Activated CD4-positive, alpha-beta T cell treated with anti-CD3 and anti-CD28 coated beads, Interleukin-2, amount 10 ng/mL, durations not matched to agents 24 days and 14 days (primary cell): ENCODE results near the gene ADGRF4. TPM values are rescaled to one million over a fixed set of nuclear protein-coding genes. Genes with fewer than 3 reads are reported as not detected.
A peak's percentile ranks its signal among the peaks of the same experiment; 100 is the strongest.

ENCODE experiments used
- DNase-seq: peaks from one replicate; pipeline ENCODE4 v3.0.0; 2022
- H3K27ac Mint-ChIP-seq: one replicate; pipeline ENCODE4 v1.8.0; 2022; ENCODE audit warnings: mild to moderate bottlenecking, mixed read lengths
- H3K27me3 Mint-ChIP-seq: one replicate; pipeline ENCODE4 v1.8.0; 2022; ENCODE audit warnings: mixed read lengths
- H3K36me3 Mint-ChIP-seq: one replicate; pipeline ENCODE4 v1.8.0; 2022; ENCODE audit warnings: low read depth, mild to moderate bottlenecking, mixed read lengths
- H3K4me1 Mint-ChIP-seq: one replicate; pipeline ENCODE4 v1.8.0; 2021; ENCODE audit warnings: mixed read lengths
- H3K4me3 Mint-ChIP-seq: one replicate; pipeline ENCODE4 v1.8.0; 2022; ENCODE audit warnings: mild to moderate bottlenecking, moderate library complexity, mixed read lengths
- H3K9me3 Mint-ChIP-seq: one replicate; pipeline ENCODE4 v1.8.0; 2021; ENCODE audit warnings: mixed read lengths
- intact Hi-C: fragments of 100-400 bp; cut with micrococcal nuclease; formaldehyde crosslinking; loops from one replicate; pipeline ENCODE4 v1.15.1; 2023
- total RNA-seq: library from RNA; stranded (reverse); gene quantifications from 2 replicates; pipeline ENCODE4 v1.2.3, GENCODE V29; 2022

The ADGRF4 gene, protein sequence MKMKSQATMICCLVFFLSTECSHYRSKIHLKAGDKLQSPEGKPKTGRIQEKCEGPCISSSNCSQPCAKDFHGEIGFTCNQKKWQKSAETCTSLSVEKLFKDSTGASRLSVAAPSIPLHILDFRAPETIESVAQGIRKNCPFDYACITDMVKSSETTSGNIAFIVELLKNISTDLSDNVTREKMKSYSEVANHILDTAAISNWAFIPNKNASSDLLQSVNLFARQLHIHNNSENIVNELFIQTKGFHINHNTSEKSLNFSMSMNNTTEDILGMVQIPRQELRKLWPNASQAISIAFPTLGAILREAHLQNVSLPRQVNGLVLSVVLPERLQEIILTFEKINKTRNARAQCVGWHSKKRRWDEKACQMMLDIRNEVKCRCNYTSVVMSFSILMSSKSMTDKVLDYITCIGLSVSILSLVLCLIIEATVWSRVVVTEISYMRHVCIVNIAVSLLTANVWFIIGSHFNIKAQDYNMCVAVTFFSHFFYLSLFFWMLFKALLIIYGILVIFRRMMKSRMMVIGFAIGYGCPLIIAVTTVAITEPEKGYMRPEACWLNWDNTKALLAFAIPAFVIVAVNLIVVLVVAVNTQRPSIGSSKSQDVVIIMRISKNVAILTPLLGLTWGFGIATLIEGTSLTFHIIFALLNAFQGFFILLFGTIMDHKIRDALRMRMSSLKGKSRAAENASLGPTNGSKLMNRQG
- total RNA-seq, result not detected in 2 replicates

DNA sequence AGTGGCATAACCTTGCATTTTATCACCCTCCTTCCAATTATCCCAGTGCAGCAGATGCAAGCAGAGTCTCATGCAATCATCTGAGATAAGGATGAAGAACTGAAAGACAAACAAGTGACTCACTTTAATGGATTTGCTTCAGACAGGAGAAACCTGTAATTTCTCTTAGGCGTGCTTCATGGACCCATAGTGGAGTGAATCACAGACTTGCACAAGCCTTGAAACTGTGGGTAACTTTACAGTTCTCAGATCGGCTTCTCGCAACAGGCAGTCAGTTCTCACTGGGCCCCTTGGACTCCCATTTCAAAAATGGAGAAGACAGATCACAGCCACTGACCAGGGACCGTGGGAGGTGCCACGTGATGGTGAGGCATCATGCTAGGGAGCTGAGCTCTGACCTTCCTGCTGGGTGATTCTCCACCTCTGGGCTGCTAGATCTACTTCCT lies at the start of gene ADGRF4:
TSS of gene ADGRF4 (plus strand) at position 239 of the 446 bp plus-strand sequence. CDS start 8,666 bp downstream, outside the sequence.
- no peak for DNase-seq
- intact Hi-C loops, result no loop called here
- no peak within 1 kb of the TSS for H3K27ac Mint-ChIP-seq

DNA sequence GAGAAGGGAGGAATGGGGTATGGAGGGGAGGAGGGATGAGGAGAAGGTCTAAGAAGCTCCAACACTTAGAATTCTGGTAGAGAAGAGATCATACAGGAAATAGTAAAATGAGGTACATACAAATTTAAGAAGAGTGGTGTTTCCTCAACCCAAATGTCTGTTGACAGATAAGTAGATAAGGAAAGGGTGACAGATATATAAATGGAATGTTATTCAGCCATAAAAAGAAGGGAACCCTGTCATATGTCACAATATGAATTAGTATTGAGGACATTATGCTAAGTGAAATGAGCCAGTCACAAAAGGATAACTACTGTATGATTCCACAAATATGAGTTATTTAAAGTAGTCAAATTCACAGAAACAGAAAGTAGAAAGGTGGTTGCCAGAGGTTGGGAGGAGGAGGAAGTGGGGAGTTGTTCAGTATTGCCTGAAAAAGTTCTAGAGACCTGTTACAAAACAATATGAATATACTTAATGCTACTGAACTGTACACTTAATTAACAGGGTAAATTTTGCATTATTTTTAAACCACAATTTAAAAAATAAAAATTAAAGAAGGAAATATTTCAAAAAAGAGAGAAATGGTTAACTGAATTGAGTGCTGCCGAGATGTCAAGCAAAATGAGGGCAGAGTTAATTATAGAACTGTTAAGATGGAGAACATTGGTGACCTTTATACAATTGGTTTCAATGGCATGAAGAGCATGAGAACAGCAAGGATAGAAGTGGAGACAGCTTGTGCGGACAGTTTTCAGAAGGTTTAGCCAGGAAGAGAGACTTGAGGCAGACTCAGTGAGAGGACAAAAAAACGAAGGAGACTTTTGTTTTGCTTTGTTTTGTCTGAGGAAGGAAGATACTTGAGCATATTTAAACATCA lies 47.6 kb upstream of the ADGRF4 start:
- Mint-ChIP-seq H3K36me3 (no peaks in the 10 kb centered on the region), H3K9me3 (no peaks in the 10 kb centered on the region), H3K27ac (no peak overlapping the region), H3K4me3 (no peak overlapping the region), H3K27me3 (no peaks in the 10 kb centered on the region), H3K4me1 (peaks cover under 1% of the 10 kb centered on the region)
- no peak for DNase-seq
- intact Hi-C loops, result no loop called here

More for the DNA sequence above, at the start of gene ADGRF4:
- Mint-ChIP-seq H3K4me1 (peaks cover 2% of the 10 kb centered on the region), H3K9me3 (no peaks in the 10 kb centered on the region), H3K36me3 (no peaks in the 10 kb centered on the region), H3K27me3 (peaks cover 3% of the 10 kb centered on the region), H3K4me3 (no peak within 1 kb of the TSS)

DNA sequence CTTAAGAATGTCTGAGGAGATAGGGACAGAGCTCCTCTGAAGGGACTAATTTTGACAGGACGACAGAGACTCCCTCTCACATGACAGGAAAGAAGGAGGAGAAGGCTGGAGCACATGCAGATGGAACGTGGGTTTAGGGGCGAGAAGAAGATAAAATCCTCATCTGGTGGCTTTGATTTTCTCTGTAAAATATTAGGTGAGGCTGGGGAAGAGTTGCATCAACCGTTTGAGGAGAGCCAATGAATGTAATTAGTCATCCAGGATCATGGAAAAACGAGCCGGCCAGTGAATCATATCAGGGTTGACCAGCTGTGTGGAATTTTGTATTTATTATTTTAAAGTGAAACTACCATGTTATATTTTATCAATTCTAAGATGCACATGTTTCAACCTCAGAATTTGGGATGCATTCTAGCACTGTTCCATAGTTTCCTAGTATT lies 46.9 kb upstream of the ADGRF4 start:
- H3K27me3 Mint-ChIP-seq, result no peaks in the 10 kb centered on the region
- no peak overlapping the region for H3K27ac Mint-ChIP-seq
- peaks cover 7% of the 10 kb centered on the region for H3K4me1 Mint-ChIP-seq
- DNase-seq, result no peak
- no peaks in the 10 kb centered on the region for H3K36me3 Mint-ChIP-seq
- H3K4me3 Mint-ChIP-seq, result no peak overlapping the region
- intact Hi-C loops, result no loop called here
- H3K9me3 Mint-ChIP-seq, result no peaks in the 10 kb centered on the region

DNA sequence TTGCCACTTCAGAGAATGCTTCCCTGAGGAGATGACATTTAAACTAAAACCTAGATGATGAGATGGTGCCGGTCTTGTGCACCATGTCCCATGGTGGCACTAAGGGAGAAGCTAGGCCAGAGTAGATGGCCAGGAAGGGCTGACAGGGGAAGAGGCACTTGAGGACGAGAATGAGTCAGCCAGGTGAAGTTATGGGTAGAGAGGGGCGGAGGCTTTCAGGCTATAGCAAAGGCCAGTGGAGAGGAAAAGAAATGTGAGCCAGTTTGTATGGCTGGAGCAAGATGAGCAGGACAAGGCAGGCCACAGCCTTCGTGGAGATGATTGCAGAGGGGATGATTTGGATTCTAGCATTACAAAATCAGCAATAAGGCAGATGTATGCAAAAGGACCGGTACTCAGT lies 44.7 kb upstream of the ADGRF4 start:
- Mint-ChIP-seq H3K4me1 (peaks cover 7% of the 10 kb centered on the region), H3K4me3 (no peak overlapping the region), H3K9me3 (no peaks in the 10 kb centered on the region), H3K27me3 (no peaks in the 10 kb centered on the region), H3K36me3 (no peaks in the 10 kb centered on the region), H3K27ac (no peak overlapping the region)
- intact Hi-C loops, result no loop called here
- no peak for DNase-seq

DNA sequence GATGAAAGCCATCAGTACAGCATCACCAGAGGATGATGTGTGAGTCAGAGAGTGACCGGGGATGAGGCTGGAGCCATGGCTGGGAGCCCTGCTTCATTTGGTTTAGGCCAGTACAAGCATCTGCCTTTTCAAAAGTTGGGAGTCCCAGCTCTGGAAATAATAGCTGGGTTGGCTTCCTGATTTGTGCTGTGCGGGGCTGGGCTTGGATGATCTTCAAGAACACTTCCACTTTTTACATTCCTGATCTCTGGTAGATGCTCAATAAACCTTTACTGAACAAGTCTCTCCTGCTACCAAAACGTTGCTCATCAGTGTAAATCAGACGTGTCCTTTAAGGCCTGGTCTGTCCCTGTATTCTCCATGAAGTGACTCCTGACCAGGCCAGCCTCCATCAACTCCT lies 44.1 kb upstream of the ADGRF4 start:
- peaks cover 7% of the 10 kb centered on the region for H3K4me1 Mint-ChIP-seq
- H3K9me3 Mint-ChIP-seq, result no peaks in the 10 kb centered on the region
- intact Hi-C loops, result no loop called here
- no peak for DNase-seq
- H3K27me3 Mint-ChIP-seq, result no peaks in the 10 kb centered on the region
- H3K27ac Mint-ChIP-seq, result no peak overlapping the region
- no peaks in the 10 kb centered on the region for H3K36me3 Mint-ChIP-seq
- H3K4me3 Mint-ChIP-seq, result no peak overlapping the region

DNA sequence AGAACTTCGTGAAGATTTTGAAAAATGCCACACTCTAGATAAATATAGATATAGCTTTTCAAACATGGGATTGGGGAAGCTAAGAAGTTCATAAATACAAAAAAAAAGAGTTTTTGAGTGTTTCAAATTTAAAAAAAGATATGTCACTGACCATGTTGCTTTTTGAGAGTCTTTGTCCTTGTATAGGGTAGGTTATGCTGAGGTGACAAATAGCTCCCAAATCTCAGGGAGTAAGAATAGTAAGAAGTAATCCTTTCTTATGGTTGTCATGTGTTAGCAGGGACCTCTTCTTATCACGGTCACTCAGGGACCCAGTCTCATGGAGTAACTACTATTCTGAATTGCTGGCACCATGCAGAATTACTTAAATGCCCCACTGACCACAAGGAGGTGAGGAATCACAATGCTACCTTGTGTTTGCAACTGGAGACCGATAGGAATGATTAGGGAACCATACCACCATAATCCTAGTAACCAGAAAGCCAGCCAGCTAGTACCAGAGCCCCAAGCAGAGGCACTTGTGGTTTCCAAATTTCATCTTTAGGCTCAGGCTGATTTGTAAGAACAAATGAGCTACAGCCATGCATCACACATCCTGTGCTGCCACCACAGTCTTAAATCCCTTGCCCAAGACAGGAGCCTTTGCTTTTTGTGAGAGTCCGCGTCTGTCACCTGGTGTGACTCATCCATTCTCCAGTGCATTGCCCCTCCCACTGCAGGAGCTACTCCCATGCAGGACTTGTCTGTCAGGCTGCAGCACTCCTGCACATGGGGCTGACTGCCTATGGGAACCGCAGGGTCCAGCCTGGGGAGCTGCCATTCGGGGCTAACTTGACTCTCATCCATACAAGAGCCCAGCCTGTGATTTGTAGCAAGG lies 42.4 kb upstream of the ADGRF4 start:
- intact Hi-C loops, result no loop called here
- H3K9me3 Mint-ChIP-seq, result no peaks in the 10 kb centered on the region
- H3K27me3 Mint-ChIP-seq, result peaks cover 6% of the 10 kb centered on the region
- peaks cover 7% of the 10 kb centered on the region for H3K4me1 Mint-ChIP-seq
- DNase-seq, result peak; percentile 83
- H3K4me3 Mint-ChIP-seq, result no peak overlapping the region
- H3K27ac Mint-ChIP-seq, result no peak overlapping the region
- no peaks in the 10 kb centered on the region for H3K36me3 Mint-ChIP-seq

DNA sequence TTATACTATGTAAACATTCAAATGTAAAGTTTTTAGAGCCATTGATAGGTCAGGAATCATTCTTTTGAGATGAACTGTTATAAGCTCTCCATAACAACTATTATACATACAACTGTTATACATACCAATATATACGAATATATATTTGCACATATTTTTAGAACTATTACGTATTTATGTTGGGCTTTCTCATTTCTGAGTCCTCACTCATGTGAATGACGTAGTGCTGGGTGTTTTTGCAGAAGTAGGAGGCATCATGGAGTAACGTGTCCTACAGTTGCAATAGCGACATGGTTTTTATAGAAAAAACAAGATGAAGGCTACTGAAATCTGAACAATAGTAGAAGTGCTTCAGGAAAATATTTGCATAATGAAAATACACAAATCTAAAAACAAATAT lies 36.4 kb upstream of the ADGRF4 start:
- Mint-ChIP-seq H3K9me3 (no peaks in the 10 kb centered on the region), H3K4me3 (no peak overlapping the region), H3K27ac (no peak overlapping the region), H3K27me3 (peaks cover 22% of the 10 kb centered on the region), H3K4me1 (no peaks in the 10 kb centered on the region), H3K36me3 (no peaks in the 10 kb centered on the region)
- intact Hi-C loops, result no loop called here
- no peak for DNase-seq

DNA sequence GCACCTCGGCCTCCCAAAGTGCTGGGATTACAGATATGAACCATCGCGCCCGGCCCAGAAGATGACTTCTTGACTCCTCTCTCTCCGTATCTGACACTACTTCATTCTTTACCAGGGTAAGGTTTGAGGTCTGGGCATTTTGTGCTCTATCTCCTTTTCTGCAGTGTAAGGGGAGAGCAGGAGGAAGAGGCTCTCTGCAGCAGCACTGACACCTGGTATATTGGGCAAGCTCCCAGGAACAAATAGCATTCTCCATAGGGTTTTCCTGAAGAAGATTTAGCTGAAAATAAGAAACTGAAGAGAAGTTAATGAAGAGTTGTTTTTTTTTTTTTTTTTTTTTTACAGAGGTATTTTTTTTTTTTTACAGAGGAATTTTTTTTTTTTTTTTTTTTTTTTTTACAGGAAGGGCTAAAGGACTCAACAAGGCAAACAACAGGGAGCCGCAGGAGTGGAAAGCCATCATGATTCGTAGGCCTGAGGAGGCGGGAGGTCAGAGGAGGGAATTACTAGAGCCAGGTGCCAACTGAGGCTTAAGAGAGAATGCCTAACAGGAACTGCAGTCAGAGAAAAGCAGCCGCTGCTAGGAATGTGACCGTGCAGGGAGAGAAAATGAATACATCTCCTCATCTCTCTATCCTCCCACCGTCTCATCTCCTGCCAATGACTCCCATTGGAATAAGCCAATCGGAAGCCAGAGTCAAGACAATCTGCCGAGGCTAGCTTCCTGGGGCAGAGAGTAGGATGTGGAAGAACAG lies 34.7 kb upstream of the ADGRF4 start:
- no peaks in the 10 kb centered on the region for H3K4me1 Mint-ChIP-seq
- no peak overlapping the region for H3K4me3 Mint-ChIP-seq
- intact Hi-C loops, result no loop called here
- no peaks in the 10 kb centered on the region for H3K9me3 Mint-ChIP-seq
- H3K36me3 Mint-ChIP-seq, result no peaks in the 10 kb centered on the region
- H3K27ac Mint-ChIP-seq, result no peak overlapping the region
- no peak for DNase-seq
- H3K27me3 Mint-ChIP-seq, result peaks cover 27% of the 10 kb centered on the region

DNA sequence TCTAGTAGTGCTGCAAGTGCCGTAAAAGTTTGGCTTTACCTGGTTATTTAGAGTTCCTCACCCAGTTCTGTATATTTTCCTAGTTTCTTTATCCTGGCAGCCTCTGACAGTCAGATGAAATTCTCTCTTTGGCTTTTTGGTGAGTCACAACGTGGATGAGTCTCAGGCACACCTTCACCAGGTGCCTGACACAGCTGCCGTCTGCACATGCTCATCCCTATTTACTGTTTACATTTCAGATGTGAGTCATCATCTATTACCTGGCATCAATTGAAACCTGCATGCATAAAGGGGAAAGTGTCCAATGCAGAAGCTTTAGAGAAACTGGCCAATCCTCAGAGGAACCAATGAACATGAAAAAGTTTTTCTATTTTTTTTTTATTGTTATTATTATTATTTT lies 33.3 kb upstream of the ADGRF4 start:
- intact Hi-C loops, result no loop called here
- no peaks in the 10 kb centered on the region for H3K9me3 Mint-ChIP-seq

DNA sequence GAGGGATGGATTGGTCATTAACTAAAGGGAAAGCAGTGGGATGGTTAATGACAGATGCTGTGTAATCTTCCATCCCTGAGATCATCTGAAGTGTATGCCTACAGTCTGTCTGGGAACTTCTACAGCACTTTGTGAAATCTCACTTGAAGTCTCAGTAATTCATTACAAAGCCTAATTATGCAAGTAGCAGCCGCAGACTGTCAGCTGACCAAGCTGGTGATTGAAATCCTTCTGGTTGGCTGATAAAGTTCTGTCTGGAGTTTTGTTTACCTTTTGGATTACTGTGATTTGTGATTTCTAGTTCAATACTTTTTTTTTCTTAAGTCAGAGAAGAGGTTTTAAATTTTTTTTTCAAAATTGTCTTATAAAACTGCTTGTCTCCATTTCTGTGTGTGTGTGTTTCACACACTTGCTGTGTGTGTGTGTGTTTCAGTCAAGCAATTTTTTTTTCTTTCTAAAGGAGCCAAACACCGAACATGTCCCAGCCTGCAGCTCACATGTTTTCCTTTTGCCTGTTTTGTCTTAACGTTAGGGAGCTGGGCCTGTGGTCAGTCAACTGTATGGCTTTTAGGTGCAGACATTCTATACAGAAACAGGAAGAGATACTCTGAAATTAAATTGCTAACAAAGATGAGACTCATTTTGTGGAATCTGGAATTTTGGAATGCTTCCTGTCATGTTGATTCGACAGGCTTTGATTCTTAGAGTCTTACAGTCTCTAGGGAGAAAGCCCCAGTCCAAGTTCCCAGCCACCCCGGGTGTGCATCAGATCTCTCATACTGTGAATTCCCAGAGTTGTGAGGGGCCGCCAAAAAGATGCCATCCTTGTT lies 28.5 kb upstream of the ADGRF4 start:
- Mint-ChIP-seq H3K9me3 (no peaks in the 10 kb centered on the region), H3K27me3 (peaks cover 29% of the 10 kb centered on the region), H3K36me3 (no peaks in the 10 kb centered on the region), H3K4me3 (no peak overlapping the region), H3K27ac (no peak overlapping the region), H3K4me1 (no peaks in the 10 kb centered on the region)
- intact Hi-C loops, result no loop called here
- no peak for DNase-seq

More for the DNA sequence above, 33.3 kb upstream of the ADGRF4 start:
- no peaks in the 10 kb centered on the region for H3K4me1 Mint-ChIP-seq
- no peak for DNase-seq
- no peak overlapping the region for H3K4me3 Mint-ChIP-seq
- H3K27me3 Mint-ChIP-seq, result peaks cover 36% of the 10 kb centered on the region
- no peaks in the 10 kb centered on the region for H3K36me3 Mint-ChIP-seq
- H3K27ac Mint-ChIP-seq, result no peak overlapping the region

DNA sequence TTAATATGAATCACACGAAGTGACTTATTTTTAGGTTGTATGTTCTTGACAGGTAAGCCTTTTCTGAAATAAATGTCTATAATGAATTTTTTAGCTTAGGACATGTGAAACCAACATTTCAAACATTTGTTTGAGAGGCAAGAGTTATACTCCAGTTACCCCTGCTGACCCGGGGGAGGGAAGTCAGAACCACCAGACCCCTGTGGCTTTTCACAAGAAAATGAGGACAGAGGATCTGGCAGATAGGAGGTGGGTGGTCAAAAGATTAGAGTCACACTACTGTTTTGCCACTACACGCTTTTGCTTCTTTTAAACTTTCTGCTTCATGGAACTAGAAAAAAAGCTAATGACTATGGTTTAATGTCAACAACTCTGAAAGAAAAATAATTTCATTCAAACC lies 27.5 kb upstream of the ADGRF4 start:
- H3K4me1 Mint-ChIP-seq, result no peaks in the 10 kb centered on the region
- H3K27me3 Mint-ChIP-seq, result peaks cover 27% of the 10 kb centered on the region
- no peak overlapping the region for H3K27ac Mint-ChIP-seq
- no peak for DNase-seq
- intact Hi-C loops, result no loop called here
- no peaks in the 10 kb centered on the region for H3K9me3 Mint-ChIP-seq
- H3K4me3 Mint-ChIP-seq, result no peak overlapping the region
- no peaks in the 10 kb centered on the region for H3K36me3 Mint-ChIP-seq

DNA sequence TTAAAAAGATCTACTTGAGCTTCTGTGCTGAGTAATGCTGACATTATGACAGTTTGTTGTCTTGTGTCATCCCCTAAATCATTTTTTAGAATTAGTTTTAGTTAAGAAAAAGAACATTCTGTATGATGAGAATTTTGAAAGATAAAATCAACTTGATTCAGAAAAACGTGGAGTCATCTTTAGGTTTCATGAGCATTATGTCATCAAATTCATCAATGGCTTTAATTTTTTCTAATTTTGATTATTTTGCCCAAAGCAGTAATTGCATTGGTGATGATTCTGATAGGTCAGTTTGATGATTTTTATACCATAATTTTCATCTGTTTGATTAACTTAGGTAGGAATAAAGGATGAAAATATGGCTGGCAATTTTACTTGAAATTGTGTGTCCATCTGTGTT lies 26.6 kb upstream of the ADGRF4 start:
- no peak for DNase-seq
- intact Hi-C loops, result no loop called here
- H3K27me3 Mint-ChIP-seq, result peaks cover 25% of the 10 kb centered on the region
- no peaks in the 10 kb centered on the region for H3K36me3 Mint-ChIP-seq
- H3K9me3 Mint-ChIP-seq, result no peaks in the 10 kb centered on the region
- no peaks in the 10 kb centered on the region for H3K4me1 Mint-ChIP-seq
- H3K4me3 Mint-ChIP-seq, result no peak overlapping the region
- no peak overlapping the region for H3K27ac Mint-ChIP-seq
